Testis (tissue), 3 donors: ENCODE data around the gene SDCBP2. TPM values are rescaled to one million over a fixed set of nuclear protein-coding genes. Genes with fewer than 3 reads are reported as not detected.

Source experiments
- DNase-seq: peaks from one replicate; pipeline ENCODE4 v3.0.0-alpha.2; 2019
- H3K27ac ChIP-seq, 2 donors: fragments of 200-600 bp; sonication (generic); one replicate each; pipeline ENCODE4 v1.5.1; 2019
- H3K27me3 ChIP-seq: fragments of 200-600 bp; sonication (generic); one replicate; pipeline ENCODE4 v1.5.1; 2019
- H3K36me3 ChIP-seq: fragments of 200-600 bp; sonication (generic); one replicate; pipeline ENCODE4 v1.5.1; 2017; ENCODE audit warnings: low read depth; ENCODE audit errors: missing control alignments
- H3K4me1 ChIP-seq: fragments of 200-600 bp; sonication (generic); one replicate; pipeline ENCODE4 v1.5.1; 2019
- H3K4me3 ChIP-seq, 2 donors: fragments of 200-600 bp; sonication (generic); one replicate each; pipeline ENCODE4 v1.5.1; 2017 to 2019
- H3K9me3 ChIP-seq: fragments of 200-600 bp; sonication (generic); one replicate; pipeline ENCODE4 v1.5.1; 2017
- CTCF ChIP-seq, 3 experiments: fragments of 450-650 bp in 2 of 3; fragments of 200-600 bp in 1 of 3; sonication (generic) in 1 of 3; IDR thresholded peaks; one replicate each; pipeline ENCODE4 v1.5.1; 2016 to 2019; ENCODE audit warnings: antibody characterized with exemption in 3 of 3, mild to moderate bottlenecking in 2 of 3, moderate library complexity in 1 of 3
- POLR2A ChIP-seq: fragments of 450-650 bp; IDR thresholded peaks from one replicate; pipeline ENCODE4 v1.6.1; 2017; ENCODE audit warnings: antibody characterized with exemption, mild to moderate bottlenecking, moderate library complexity
- WGBS, 2 donors: methylation state at CpG; one replicate each; pipeline ENCODE4 v1.1.5; 2018; 5-methylcytosine and 5-hydroxymethylcytosine counted together
- intact Hi-C: fragments of 100-400 bp; cut with DNase I; formaldehyde crosslinking; loops from one replicate; pipeline ENCODE4 v1.15.1; 2023; ENCODE audit warnings: low total_unique reads
- polyA plus RNA-seq: library from polyadenylated mRNA; stranded (reverse); fragments of 350-450 nt; fragmentation: Illumina TruSeq; extraction: RNeasy Lipid Tissue Mini Kit (QIAGEN cat#74804); gene quantifications from one replicate; pipeline ENCODE4 v1.2.3, GENCODE V29; 2014; ENCODE audit warnings: low read depth, low replicate concordance; ENCODE audit not compliant: insufficient read depth
- total RNA-seq, 2 donors: library from RNA; depleted of rRNA; stranded (reverse); fragments of >200 nt; gene quantifications; one replicate each; pipeline ENCODE4 v1.2.3, GENCODE V29; 2016

SDCBP2 gene
- total and polyA plus RNA-seq, 3 donors from 2014 or later, result 5.5 to 10.9 (median 6.4) TPM

- peaks cover 4% of the 10 kb centered on the region for H3K4me1 ChIP-seq
- no peaks in the 10 kb centered on the region for H3K9me3 ChIP-seq
- H3K4me3 ChIP-seq, result no peak overlapping the region
- no peaks in the 10 kb centered on the region for H3K36me3 ChIP-seq
- intact Hi-C loops, result no loop called here
- DNase-seq, result no peak
- no peaks in the 10 kb centered on the region for H3K27me3 ChIP-seq
- 90 to 100% methylated on average over 1 of the region's 1 CpG for WGBS, 2 donors
- H3K27ac ChIP-seq, result no peak overlapping the region
- TF ChIP-seq POLR2A (no peak), CTCF (IDR thresholded peaks at IDR 0.05) (no peak)
Observed at GRCh38 chr20:1287306-1287705, 41.6 kb downstream of the SDCBP2 start.

DNA sequence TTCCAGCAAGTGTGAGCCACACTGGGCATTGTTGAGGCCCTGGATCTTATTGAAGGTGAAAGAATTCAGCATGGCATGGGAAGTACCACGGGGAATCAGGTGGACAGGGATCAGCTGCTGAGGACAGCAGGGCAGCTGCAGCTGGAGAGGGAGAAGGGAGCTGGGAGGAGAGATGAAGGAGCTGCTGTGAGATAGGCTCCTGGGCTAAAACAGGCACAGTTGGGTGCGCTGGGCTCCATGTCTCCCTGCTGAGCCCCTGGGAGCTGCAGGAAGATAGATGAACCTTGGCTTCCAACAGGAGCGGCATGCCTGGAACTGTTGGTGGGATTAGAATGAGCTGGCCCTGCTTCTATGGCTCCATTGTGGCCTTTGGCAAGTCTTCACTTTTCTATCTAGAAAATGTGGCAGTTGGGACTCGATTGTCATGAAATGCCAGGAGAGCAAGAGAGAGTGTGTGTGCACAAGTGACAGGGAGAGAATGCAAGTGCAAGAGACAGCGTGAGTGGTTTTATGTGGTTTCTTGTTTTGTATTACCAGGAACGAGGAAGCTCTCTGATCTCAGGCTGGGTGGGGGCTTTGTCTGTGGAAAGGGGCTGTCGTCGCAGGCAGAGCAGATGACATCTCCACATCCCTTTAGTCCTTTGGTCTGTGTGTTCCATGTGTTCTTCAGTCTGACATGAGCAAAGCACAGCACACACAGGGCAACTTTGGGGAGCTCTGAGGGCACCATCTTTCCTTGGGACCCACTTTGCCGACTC, 42.5 kb downstream of the SDCBP2 start:
- Histone ChIP-seq H3K27me3 (no peaks in the 10 kb centered on the region), H3K4me3 (no peak overlapping the region), H3K27ac (no peak overlapping the region), H3K4me1 (peaks cover 4% of the 10 kb centered on the region), H3K9me3 (no peaks in the 10 kb centered on the region), H3K36me3 (no peaks in the 10 kb centered on the region)
- TF ChIP-seq POLR2A, result no peak
- no peak for TF ChIP-seq CTCF (IDR thresholded peaks at IDR 0.05)
- DNase-seq, result no peak
- intact Hi-C loops, result no loop called here
- 88 to 89% methylated on average over 9 of the region's 9 CpGs for WGBS, 2 donors

DNA sequence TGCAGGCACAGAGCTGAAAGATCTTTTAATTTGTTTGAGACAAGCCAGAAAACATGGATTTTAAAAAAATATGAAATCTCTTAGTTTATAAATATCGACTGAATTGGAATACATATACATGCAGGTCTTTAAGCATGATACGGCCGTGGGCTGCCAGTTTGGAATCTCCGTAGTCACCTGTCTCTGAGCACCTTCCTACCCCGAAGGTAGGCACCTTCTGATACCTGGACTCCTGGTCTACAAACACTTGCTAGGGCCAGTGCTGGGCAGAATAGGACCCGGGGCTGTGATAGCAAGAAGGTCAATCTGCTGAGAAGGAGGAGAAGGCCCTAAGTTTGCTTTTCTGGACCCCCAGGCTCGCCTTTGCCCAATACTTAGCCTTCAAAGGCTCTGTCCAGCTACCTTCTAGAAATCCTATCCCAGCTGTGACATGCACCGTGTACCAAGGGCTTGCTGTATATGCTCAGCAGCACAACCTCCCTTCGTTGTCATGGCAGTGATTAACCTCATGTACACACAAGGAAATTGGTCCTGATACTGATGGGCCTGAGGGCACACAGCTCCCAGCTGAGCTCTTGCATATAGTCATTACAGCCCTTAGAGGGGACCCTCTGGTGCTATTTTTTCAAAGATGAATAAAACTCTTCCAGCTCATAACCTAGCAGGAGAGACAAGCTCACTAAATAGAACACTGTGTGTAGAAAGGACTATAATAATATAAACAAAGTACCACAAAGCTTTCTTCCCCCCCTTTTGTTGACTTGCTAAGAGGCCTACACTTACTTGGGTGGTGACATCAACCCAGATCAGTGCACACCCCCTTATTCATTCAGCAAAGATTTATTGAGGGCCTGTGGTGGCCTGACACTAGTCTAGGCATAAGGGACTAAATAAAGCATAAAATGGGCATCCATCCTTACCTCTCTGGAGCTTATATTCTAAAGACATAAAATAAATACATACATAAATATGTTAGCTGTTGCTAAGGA, 45.1 kb downstream of the SDCBP2 start:
- no peaks in the 10 kb centered on the region for H3K27me3 ChIP-seq
- no peaks in the 10 kb centered on the region for H3K36me3 ChIP-seq
- TF ChIP-seq CTCF (IDR thresholded peaks at IDR 0.05) (no peak), POLR2A (no peak)
- H3K4me3 ChIP-seq, result no peak overlapping the region
- no peaks in the 10 kb centered on the region for H3K9me3 ChIP-seq
- H3K4me1 ChIP-seq, result no peaks in the 10 kb centered on the region
- H3K27ac ChIP-seq, result no peak overlapping the region
- WGBS, 2 donors, result 92 to 93% methylated on average over 9 of the region's 9 CpGs
- intact Hi-C loops, result no loop called here
- no peak for DNase-seq

DNA sequence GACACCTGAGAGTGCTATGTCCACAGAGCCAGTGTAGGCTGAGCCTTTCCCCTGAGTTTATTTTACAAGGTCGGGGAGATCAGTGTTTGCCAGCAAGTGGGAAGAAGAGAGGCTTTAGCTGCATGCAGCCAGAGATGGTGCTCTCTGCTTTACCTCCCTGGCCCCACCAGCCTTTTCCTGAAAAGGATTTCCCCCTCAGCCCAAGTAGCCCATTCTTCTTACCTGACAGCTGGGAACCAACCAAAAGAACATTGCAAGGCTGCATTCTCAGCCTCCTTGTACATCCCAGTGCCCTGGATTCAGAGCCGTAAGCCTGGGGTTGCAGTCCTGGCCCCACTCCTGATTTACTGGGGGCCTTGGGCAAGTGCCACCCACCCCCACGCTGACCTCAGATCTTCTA, 46.0 kb downstream of the SDCBP2 start:
- Histone ChIP-seq H3K9me3 (no peaks in the 10 kb centered on the region), H3K36me3 (no peaks in the 10 kb centered on the region), H3K27me3 (no peaks in the 10 kb centered on the region), H3K4me1 (no peaks in the 10 kb centered on the region), H3K4me3 (no peak overlapping the region), H3K27ac (no peak overlapping the region)
- intact Hi-C loops, result no loop called here
- no peak for DNase-seq
- 62 to 63% methylated on average over 2 to 3 of the region's 3 CpGs for WGBS, 2 donors
- TF ChIP-seq POLR2A (no peak), CTCF (IDR thresholded peaks at IDR 0.05) (no peak)
